Stimulated activated CD8-positive, alpha-beta memory T cell treated with anti-CD3 and anti-CD28 coated beads, Interleukin-12 subunit alpha, Interleukin-12 subunit beta, amount 100 ng/mL, for 4 hours (primary cell): ENCODE measurements around the gene CCDC6.
"Not testable (repeated sequence)": the region's sequence is repeated elsewhere in the genome, so short reads cannot be mapped to it uniquely, and the experiment has no call there.

Source experiments
- DNase-seq: peaks from one replicate; pipeline ENCODE4 v3.0.0-alpha.2; 2020; ENCODE audit warnings: low read depth

The CCDC6 gene

GRCh38 chr10:59754951-59755350, 151.4 kb downstream of the CCDC6 start:
- DNase-seq: no peak

- no peak for DNase-seq
These were observed 153.1 kb downstream of the CCDC6 start, which contains the start of gene MRLN for GRCh38 chr10:59753267-59753666. MRLN (minus strand) TSS chr10:59753455.

- DNase-seq: no peak
These were observed 153.9 kb downstream of the CCDC6 start for GRCh38 chr10:59752278-59752940.

DNA sequence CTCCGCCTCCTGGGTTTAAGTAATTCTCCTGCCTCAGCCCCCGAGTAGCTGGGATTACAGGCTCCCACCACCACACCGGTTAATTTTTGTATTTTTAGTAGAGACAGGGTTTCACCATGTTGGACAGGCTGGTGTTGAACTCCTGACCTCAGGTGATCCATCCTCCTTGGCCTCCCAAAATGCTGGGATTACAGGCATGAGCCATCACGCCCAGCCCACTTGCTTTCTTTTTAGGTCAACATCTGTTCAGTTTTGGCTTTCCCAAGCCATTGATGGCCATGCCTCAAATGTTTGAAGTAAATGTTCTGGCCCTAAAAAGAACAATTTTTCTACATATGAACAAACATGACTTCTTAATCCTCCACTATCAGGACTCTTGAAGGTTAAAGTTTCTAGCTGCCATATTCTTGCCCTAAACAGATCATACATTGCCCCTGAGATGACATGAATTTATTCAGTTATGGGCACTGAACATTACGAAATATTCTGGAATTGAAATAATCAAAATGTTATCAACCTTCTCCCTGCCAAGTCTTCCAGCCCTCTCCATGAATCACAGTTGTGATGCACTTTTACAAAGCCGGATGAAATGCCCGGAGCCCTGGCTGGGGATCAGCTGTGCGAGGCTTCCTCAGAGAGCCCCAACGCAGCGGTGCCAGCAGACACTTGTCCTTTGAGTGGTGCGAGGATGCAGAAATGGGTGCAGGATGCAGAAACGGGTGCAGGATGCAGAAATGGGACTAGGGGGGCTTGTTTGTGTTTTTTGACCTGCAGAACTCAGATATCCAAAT, 156.0 kb downstream of the CCDC6 start:
- no peak for DNase-seq

DNA sequence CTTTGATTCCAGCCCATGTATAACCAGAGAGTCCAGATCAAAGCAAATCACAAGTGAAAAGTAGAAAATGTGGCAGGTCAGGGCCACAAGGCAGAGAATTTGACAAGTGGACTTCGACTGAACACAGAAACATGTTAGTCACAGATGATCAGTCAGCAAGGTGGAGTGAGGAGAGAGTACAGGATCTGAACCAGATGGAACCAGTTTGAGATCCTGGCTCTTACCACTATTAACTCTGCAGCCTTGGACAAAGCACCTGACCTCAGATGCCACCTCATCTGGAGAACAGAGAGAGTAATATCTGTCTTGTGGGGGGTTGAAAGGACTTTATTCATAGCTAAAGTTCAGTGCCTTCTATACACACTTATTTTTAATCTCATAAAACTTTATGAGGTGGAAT, 157.5 kb downstream of the CCDC6 start:
- DNase-seq: no peak

DNA sequence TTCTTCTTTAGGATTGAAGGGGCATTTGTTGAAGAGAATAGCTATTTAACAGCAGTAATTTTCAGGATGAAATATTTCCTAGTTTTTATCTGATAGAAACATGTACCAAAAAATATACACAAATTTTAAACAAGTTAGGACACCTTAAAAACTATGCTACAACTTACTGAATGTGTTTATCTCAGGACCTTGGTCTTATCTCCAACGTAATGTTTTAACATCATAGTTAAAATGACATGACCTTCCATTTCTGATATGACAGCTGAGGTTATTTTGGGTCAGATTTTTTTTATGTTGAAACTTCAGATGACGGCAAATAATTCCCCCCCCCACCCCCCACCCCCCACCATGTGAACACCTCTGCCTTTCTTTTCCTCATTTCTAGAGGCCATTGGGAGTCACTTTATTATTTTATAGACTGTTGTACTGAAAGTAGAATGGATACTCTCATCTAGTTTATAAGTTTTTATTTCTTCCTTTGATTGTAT, 161.1 kb downstream of the CCDC6 start:
- DNase-seq: no peak

GRCh38 chr10:59744762-59745161, 161.6 kb downstream of the CCDC6 start:
- DNase-seq: not testable (repeated sequence)

- DNase-seq: not testable (repeated sequence)
These were observed 162.2 kb downstream of the CCDC6 start for GRCh38 chr10:59744156-59744555.

DNA sequence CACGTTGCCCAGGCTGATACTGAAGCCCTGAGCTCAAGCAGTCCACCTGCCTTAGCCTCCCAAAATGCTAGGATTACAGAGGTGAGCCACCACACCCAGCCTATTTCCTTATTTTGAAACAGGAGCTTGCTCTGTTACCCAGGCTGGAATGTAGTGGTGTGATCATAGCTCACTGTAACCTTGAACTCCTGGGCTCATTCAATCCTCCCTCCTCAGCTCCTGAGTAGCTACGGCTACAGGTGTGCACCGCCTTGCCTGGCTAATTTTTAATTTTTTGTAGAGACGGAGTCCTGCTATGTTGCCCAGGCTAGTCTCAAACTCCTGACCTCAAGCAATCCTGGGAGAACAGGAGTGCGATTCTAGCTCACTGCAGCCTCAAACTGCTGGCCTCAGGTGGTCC, 164.8 kb downstream of the CCDC6 start:
- no peak for DNase-seq

DNA sequence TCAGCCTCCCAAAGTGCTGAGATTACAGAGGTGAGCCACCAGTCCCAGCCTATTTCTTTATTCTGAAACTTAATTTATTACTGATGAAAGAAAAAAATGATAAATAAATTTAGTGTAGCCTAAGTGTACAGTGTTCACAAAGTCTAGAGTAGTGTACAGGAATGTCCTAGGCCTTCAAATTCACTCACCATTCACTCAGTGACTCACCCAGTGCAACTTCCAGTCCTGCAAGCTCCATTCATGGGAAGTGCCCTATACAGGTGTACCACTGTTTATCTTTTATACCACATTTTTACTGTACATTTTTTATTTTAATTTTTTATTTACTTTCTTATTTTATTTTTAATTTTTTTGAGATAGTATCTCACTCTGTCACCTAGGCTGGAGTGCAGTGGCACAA, 165.3 kb downstream of the CCDC6 start:
- no peak for DNase-seq
